ENCODE data around the gene POLN.
"Not testable (repeated sequence)": the region's sequence is repeated elsewhere in the genome, so short reads cannot be mapped to it uniquely, and the experiment has no call there.

POLN gene

GRCh38 chr4:2212831-2213230 lies 29.1 kb downstream of the POLN start:
- DNase-seq = peak; percentile 30

GRCh38 chr4:2202789-2203188 lies 39.1 kb downstream of the POLN start:
- DNase-seq = not testable (repeated sequence)

GRCh38 chr4:2194496-2194895 lies 47.4 kb downstream of the POLN start:
- no peak for DNase-seq

GRCh38 chr4:2193326-2193725 lies 48.6 kb downstream of the POLN start:
- no peak for DNase-seq

GRCh38 chr4:2186865-2187172 lies 55.1 kb downstream of the POLN start:
- DNase-seq = no peak

GRCh38 chr4:2186133-2186864 lies 55.6 kb downstream of the POLN start:
- DNase-seq = no peak

- no peak for DNase-seq
These were observed 58.5 kb downstream of the POLN start for GRCh38 chr4:2183394-2183793.

GRCh38 chr4:2182994-2183393 lies 58.9 kb downstream of the POLN start:
- no peak for DNase-seq

- DNase-seq = no peak
These were observed 61.5 kb downstream of the POLN start for GRCh38 chr4:2180410-2180809.

GRCh38 chr4:2179717-2180116 lies 62.2 kb downstream of the POLN start:
- no peak for DNase-seq

GRCh38 chr4:2178986-2179385 lies 62.9 kb downstream of the POLN start:
- DNase-seq = no peak

GRCh38 chr4:2177443-2178093 lies 64.4 kb downstream of the POLN start:
- DNase-seq = no peak

GRCh38 chr4:2175990-2176698 lies 65.8 kb downstream of the POLN start:
- no peak for DNase-seq

GRCh38 chr4:2174061-2174460 lies 67.9 kb downstream of the POLN start:
- DNase-seq = no peak

- no peak for DNase-seq
These were observed 69.2 kb downstream of the POLN start for GRCh38 chr4:2172627-2173231.

GRCh38 chr4:2172161-2172560 lies 69.8 kb downstream of the POLN start:
- no peak for DNase-seq

- DNase-seq = peak; percentile 2
These were observed 73.2 kb downstream of the POLN start for GRCh38 chr4:2168469-2169319.

GRCh38 chr4:2166253-2166652 lies 75.7 kb downstream of the POLN start:
- no peak for DNase-seq

GRCh38 chr4:2165391-2165790 lies 76.5 kb downstream of the POLN start:
- no peak for DNase-seq

GRCh38 chr4:2163311-2163821 lies 78.6 kb downstream of the POLN start:
- DNase-seq = no peak

- DNase-seq = not testable (repeated sequence)
These were observed 80.7 kb downstream of the POLN start for GRCh38 chr4:2161092-2161703.

- no peak for DNase-seq
These were observed 82.0 kb downstream of the POLN start for GRCh38 chr4:2159931-2160330.
